Bone marrow (tissue), 2 donors: ENCODE data around the gene TBX15.
"Not testable (repeated sequence)": the region's sequence is repeated elsewhere in the genome, so short reads cannot be mapped to it uniquely, and the experiment has no call there.

ENCODE experiments used
- DNase-seq, 2 donors: peaks; one replicate each; lab custom pipeline; 2025; lab: John Stamatoyannopoulos, UW

Gene TBX15

DNA sequence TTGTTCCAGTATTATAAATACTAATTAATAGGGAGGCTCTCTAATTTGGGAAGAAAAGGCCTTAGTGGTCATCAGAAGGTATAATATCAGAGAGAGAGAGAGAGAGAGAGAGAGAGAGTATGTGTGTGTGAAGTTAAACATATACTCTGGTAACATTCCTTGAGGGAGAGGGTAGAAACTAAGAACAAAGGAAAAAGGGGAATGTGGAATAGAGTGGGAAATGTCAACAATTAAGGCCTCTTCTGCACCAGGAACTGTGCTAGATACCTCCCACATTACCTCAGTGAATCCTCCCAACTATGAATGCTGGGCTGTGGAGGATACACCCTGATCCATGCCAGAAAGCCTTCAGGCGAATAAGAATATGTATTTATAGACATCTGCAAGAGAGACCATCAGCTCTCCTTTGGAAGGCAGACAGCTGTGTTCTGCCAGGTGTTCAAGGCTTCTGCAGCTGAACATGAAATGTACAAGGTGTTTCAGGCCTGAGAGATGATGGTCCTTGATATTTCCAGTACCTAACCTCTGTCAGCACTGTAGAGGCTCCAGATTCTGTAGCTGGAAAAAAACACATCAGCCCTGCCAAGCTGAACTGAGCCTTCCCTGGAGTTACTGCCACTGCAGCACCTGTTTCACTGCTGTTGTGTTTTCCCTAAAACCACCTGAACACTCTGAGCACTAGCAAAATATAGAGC, 29.1 kb downstream of the TBX15 start:
- DNase-seq, result no peak

- no peak for DNase-seq
These were observed 30.0 kb downstream of the TBX15 start for GRCh38 chr1:118958140-118958539.

DNA sequence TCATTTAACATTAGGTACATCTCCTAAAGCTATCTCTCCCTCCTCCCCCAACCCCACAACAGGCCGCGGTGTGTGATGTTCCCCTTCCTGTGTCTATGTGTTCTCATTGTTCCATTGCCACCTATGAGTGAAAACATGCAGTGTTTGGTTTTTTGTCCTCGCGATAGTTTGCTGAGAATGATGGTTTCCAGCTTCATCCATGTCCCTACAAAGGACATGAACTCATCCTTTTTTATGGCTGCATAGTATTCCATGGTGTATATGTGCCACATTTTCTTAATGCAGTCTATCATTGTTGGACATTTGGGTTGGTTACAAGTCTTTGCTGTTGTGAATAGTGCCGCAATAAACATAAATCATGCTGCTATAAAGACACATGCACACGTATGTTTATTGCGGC, 30.6 kb downstream of the TBX15 start:
- DNase-seq, result not testable (repeated sequence)

GRCh38 chr1:118954301-118954905, 33.7 kb downstream of the TBX15 start:
- no peak for DNase-seq

DNA sequence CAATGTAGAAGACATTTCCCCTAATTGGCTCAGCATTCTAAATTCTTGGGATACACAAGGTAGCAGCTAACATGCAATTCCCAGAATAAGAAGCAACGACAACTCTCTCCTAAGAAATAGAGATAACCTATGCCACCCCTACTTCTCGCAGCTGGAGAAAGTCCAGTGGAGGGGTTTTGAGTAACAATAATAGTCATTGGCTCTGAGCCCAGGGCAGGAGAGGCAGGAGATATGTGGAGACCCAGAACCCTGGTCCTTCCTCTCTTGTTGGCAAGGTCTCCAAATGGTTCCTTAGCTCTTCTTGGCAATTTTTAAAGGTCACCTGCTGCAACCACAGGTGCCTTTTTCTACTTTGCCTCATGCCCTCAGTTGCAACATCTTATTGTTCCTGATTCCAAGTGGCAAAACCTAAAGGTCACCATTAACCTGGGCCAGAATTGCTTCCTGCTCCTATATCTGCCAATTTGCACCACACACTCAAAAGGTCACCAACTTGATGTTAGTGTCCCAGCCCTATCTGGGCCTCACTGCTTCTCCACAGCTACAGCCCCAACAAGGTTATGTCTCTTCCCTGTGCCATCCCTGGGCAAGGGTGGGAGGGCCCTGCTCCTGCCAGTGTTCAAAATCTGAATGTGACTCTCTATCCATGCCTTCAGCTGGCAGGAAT, 36.7 kb downstream of the TBX15 start:
- DNase-seq, result no peak

DNA sequence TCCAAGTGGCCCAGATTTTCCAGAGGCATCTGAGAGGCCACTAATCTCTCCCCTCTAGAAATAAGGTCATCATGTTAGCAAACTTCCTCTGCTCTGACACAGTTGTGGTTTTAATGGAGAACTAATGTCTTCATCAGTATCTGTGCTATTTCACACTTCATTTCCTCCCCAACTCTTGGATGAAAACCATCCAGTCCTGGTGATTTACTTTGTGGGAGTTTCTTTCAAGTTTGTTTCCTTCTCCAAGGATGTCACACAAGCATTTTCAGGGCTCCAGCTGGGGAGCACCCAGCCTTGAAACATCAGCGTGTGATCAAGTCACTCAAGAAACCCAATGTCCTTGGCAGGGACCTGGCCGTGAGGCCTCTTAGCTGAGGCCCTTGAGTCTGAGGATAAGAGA, 38.8 kb downstream of the TBX15 start:
- DNase-seq, result no peak

DNA sequence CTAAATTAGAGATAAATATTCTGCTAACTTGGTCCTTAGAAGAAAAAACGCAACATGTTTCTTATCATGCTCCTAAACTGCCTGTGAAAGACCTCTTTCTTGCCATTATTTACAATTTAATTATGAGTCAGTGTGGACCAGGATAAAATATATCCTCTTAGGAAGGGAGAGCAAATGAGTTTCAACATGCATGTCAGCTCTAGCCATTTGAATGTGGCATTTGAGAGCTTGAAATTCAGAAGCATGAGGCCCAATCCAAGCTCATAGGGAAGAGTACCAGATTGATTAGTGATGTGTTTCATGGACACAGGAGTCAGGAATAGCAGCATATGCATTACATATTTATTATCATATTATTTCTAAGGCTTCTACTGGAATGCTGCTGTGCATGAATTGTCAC, 39.3 kb downstream of the TBX15 start:
- no peak for DNase-seq

GRCh38 chr1:118948351-118948750, 39.8 kb downstream of the TBX15 start:
- no peak for DNase-seq

GRCh38 chr1:118947790-118948189, 40.4 kb downstream of the TBX15 start:
- DNase-seq, result no peak

- DNase-seq, result no peak
These were observed 41.0 kb downstream of the TBX15 start for GRCh38 chr1:118947003-118947765.

DNA sequence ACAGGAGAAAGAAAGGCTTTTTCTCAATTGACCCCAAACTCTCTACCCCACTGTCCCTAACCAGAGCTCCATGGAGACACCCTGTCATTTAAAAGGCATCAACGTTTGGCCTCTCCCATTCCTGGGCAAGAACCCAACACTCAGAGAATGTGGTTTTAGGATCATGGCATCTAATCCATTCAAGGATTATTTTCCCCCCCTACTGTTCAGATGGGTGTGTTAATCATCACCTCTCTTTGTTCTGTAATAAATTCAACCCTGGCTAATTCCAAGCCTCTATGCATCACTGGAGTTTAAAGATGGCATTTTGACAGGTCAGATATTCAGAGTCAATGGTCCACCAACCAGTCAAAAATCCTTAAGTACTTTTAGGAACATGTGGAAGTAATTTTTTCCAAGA, 42.7 kb downstream of the TBX15 start:
- no peak for DNase-seq

- no peak for DNase-seq
These were observed 43.6 kb downstream of the TBX15 start for GRCh38 chr1:118944546-118944945.

- DNase-seq, result no peak
These were observed 44.0 kb downstream of the TBX15 start for GRCh38 chr1:118944133-118944532.

GRCh38 chr1:118940957-118941356, 47.2 kb downstream of the TBX15 start:
- DNase-seq, result no peak

- no peak for DNase-seq
These were observed 50.6 kb downstream of the TBX15 start for GRCh38 chr1:118937413-118938072.

DNA sequence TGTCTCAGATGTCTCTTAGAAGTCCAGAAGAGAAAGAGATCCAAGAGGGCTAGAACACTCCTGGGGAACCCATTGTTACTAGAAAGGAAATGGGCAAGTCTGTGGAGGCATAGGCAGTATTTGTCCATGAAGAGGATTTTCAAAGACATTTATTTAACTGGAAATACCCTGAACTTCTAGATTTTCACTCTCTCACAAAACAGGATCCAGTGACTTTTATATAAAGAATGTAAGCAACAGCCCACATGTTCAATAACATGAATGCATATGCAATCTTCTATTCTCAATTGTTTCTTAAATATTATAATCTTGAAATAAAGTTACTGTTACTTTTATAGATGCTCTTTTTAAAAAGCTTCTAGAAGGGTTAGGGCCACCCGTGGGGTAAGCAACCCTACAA, 53.4 kb downstream of the TBX15 start:
- no peak for DNase-seq

DNA sequence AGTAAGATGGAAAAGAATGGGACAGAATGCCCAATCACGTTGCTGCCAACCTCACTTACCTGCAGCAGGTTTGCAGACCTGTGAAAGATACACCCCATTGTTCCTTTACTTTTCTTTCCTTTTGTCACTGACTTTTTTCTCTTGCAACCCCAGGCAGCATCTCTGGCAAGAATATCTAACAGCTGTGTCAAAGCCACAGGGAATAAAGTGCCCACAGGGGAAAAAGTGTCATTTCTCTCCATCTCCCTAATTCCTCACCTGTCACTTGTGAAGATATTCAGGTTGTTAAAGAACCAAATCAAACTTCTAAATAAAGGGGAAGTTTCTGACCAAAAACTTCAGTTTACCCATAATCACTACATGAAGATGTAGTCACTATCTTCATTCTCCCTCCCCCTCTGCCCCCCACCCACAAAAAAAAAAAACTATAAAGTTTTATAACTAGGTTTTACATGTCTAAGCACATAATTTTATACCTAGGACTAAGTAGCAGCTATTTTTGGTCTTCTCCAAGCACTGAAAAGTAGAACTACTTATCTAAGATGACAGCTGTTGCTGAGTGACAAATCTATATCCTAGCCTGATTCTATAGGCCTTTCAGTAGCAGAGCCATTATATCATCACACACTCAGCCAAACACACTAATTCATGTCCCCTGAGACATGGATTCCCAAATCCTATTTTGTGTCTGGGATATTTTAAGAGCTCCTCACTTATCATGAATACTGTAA, 54.9 kb downstream of the TBX15 start:
- no peak for DNase-seq

DNA sequence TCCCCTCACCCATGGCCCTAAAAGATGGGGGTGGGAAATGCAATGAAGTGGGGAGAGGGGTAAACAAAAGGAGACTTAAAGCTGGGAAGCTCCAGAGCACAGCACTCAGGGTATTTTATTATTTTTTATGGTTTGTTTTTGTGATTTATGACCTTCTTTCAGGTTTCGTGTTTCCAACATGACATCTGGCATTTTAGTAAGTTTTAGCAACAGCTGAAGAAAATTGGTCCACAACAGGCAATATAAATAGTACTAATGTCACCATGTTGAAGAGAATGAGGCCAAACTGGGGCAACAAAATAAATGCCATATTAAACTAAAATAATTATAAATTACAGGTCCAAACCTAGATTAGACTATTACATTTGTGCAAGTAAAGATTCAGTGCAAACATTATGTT, 56.3 kb downstream of the TBX15 start:
- DNase-seq, result no peak

- DNase-seq, result no peak
These were observed 59.2 kb downstream of the TBX15 start for GRCh38 chr1:118928739-118929554.

GRCh38 chr1:118927427-118928187, 60.5 kb downstream of the TBX15 start:
- DNase-seq, result no peak
